ENCODE measurements around the gene TSC22D4.

TSC22D4 gene

GRCh38 chr7:100435401-100436304, 43.4 kb downstream of the TSC22D4 start (continued):
- TF ChIP-seq ZNF701 (tag by site-specific recombination; IDR thresholded peaks at IDR 0.05) (no peak), ZNF785 (tag by site-specific recombination; IDR thresholded peaks at IDR 0.05) (no peak), ZNF350 (tag by site-specific recombination; IDR thresholded peaks at IDR 0.05) (no peak), ZNF664 (tag by site-specific recombination; IDR thresholded peaks at IDR 0.05) (no peak), ZSCAN30 (tag by site-specific recombination; IDR thresholded peaks at IDR 0.05) (peak; percentile 58; the same call in 1 of the 2 replicates), ZNF596 (tag by site-specific recombination; IDR thresholded peaks at IDR 0.05) (no peak), ZNF155 (tag by site-specific recombination; IDR thresholded peaks at IDR 0.05) (no peak), ZNF837 (tag by site-specific recombination; IDR thresholded peaks at IDR 0.05) (peak; percentile 91), SALL2 (tag by site-specific recombination; IDR thresholded peaks at IDR 0.05; ENCODE audit: borderline replicate concordance) (no peak), ZNF776 (tag by site-specific recombination; IDR thresholded peaks at IDR 0.05; ENCODE audit: borderline replicate concordance) (no peak), ZNF248 (tag by site-specific recombination; IDR thresholded peaks at IDR 0.05) (no peak), SETDB1 (IDR thresholded peaks at IDR 0.05; ENCODE audit: insufficient read length, low read length) (no peak), PRDM6 (tag by site-specific recombination; IDR thresholded peaks at IDR 0.05) (no peak), ZNF302 (tag by site-specific recombination; IDR thresholded peaks at IDR 0.05; ENCODE audit: low read depth) (no peak), ZBTB21 (tag by site-specific recombination; IDR thresholded peaks at IDR 0.05) (no peak), ZNF239 (tag by site-specific recombination; IDR thresholded peaks at IDR 0.05) (no peak), ZNF792 (tag by site-specific recombination; IDR thresholded peaks at IDR 0.05) (no peak), ZNF132 (tag by site-specific recombination; IDR thresholded peaks at IDR 0.05; ENCODE audit: borderline replicate concordance) (no peak), ZNF521 (tag by site-specific recombination; IDR thresholded peaks at IDR 0.05) (no peak), ZBTB17 (tag by site-specific recombination; IDR thresholded peaks at IDR 0.05) (peak; percentile 79)
- TF ChIP-seq, protein P1, sequence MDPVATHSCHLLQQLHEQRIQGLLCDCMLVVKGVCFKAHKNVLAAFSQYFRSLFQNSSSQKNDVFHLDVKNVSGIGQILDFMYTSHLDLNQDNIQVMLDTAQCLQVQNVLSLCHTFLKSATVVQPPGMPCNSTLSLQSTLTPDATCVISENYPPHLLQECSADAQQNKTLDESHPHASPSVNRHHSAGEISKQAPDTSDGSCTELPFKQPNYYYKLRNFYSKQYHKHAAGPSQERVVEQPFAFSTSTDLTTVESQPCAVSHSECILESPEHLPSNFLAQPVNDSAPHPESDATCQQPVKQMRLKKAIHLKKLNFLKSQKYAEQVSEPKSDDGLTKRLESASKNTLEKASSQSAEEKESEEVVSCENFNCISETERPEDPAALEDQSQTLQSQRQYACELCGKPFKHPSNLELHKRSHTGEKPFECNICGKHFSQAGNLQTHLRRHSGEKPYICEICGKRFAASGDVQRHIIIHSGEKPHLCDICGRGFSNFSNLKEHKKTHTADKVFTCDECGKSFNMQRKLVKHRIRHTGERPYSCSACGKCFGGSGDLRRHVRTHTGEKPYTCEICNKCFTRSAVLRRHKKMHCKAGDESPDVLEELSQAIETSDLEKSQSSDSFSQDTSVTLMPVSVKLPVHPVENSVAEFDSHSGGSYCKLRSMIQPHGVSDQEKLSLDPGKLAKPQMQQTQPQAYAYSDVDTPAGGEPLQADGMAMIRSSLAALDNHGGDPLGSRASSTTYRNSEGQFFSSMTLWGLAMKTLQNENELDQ (tag by site-specific recombination; IDR thresholded peaks at IDR 0.05; ENCODE audit: low read depth) = no peak
- TF ChIP-seq, protein P2, sequence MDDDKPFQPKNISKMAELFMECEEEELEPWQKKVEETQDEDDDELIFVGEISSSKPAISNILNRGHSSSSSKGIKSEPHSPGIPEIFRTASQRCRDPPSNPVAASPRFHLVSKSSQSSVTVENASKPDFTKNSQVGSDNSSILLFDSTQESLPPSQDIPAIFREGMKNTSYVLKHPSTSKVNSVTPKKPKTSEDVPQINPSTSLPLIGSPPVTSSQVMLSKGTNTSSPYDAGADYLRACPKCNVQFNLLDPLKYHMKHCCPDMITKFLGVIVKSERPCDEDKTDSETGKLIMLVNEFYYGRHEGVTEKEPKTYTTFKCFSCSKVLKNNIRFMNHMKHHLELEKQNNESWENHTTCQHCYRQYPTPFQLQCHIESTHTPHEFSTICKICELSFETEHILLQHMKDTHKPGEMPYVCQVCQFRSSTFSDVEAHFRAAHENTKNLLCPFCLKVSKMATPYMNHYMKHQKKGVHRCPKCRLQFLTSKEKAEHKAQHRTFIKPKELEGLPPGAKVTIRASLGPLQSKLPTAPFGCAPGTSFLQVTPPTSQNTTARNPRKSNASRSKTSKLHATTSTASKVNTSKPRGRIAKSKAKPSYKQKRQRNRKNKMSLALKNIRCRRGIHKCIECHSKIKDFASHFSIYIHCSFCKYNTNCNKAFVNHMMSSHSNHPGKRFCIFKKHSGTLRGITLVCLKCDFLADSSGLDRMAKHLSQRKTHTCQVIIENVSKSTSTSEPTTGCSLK (tag by site-specific recombination; IDR thresholded peaks at IDR 0.05) = no peak
- TF ChIP-seq, protein P3, sequence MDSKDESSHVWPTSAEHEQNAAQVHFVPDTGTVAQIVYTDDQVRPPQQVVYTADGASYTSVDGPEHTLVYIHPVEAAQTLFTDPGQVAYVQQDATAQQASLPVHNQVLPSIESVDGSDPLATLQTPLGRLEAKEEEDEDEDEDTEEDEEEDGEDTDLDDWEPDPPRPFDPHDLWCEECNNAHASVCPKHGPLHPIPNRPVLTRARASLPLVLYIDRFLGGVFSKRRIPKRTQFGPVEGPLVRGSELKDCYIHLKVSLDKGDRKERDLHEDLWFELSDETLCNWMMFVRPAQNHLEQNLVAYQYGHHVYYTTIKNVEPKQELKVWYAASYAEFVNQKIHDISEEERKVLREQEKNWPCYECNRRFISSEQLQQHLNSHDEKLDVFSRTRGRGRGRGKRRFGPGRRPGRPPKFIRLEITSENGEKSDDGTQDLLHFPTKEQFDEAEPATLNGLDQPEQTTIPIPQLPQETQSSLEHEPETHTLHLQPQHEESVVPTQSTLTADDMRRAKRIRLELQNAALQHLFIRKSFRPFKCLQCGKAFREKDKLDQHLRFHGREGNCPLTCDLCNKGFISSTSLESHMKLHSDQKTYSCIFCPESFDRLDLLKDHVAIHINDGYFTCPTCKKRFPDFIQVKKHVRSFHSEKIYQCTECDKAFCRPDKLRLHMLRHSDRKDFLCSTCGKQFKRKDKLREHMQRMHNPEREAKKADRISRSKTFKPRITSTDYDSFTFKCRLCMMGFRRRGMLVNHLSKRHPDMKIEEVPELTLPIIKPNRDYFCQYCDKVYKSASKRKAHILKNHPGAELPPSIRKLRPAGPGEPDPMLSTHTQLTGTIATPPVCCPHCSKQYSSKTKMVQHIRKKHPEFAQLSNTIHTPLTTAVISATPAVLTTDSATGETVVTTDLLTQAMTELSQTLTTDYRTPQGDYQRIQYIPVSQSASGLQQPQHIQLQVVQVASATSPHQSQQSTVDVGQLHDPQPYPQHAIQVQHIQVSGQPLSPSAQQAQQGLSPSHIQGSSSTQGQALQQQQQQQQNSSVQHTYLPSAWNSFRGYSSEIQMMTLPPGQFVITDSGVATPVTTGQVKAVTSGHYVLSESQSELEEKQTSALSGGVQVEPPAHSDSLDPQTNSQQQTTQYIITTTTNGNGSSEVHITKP (tag by site-specific recombination; IDR thresholded peaks at IDR 0.05) = no peak
